Esophagus squamous epithelium (tissue), 5 donors: ENCODE results near the gene APP. TPM values are rescaled to one million over a fixed set of nuclear protein-coding genes. Genes with fewer than 3 reads are reported as not detected.

Experiments used
- DNase-seq: peaks from one replicate; lab custom pipeline; 2025; lab: John Stamatoyannopoulos, UW
- H3K27ac ChIP-seq, 4 donors: fragments of 200-600 bp; sonication (generic); one replicate each; pipeline ENCODE4 v1.5.1; 2016 to 2019; ENCODE audit warnings: mild to moderate bottlenecking in 1 of 4
- H3K27me3 ChIP-seq, 4 donors: fragments of 200-600 bp; sonication (generic); 1 replicate in 3 of 4; 2 replicates in 1 of 4; pipeline versions ENCODE4 v1.5.1 to v1.6.0; 2017 to 2021; ENCODE audit warnings: antibody characterized with exemption in 1 of 4
- H3K36me3 ChIP-seq, 3 donors: fragments of 200-600 bp; sonication (generic); one replicate each; pipeline ENCODE4 v1.5.1; 2016 to 2019
- H3K4me1 ChIP-seq, 3 donors: fragments of 200-600 bp; sonication (generic); one replicate each; pipeline ENCODE4 v1.5.1; 2017 to 2019
- H3K4me3 ChIP-seq, 4 donors: fragments of 200-600 bp; sonication (generic); 1 replicate in 3 of 4; 2 replicates in 1 of 4; pipeline ENCODE4 v1.5.1; 2016 to 2019; ENCODE audit warnings: mild to moderate bottlenecking in 2 of 4, moderate library complexity in 1 of 4
- H3K9me3 ChIP-seq, 3 donors: fragments of 200-600 bp; sonication (generic); one replicate each; pipeline ENCODE4 v1.5.1; 2016 to 2019
- POLR2A ChIP-seq, 4 donors: fragments of 450-650 bp; IDR thresholded peaks; one replicate each; pipeline ENCODE4 v1.6.1; 2017; ENCODE audit warnings: antibody characterized with exemption in 4 of 4, mild to moderate bottlenecking in 4 of 4, moderate library complexity in 3 of 4
- WGBS, 2 donors: methylation state at CpG; one replicate each; pipeline ENCODE4 v1.1.5; 2018; 5-methylcytosine and 5-hydroxymethylcytosine counted together
- intact Hi-C: fragments of 100-400 bp; cut with DNase I; formaldehyde crosslinking; loops from one replicate; pipeline ENCODE4 v1.15.0; 2022
- total RNA-seq, 4 donors: library from RNA; depleted of rRNA; stranded (reverse); fragments of >200 nt; gene quantifications; one replicate each; pipeline ENCODE4 v1.1.0, GENCODE V29; 2016
- TF ChIP-seq, protein P1 (sequence below), 6 experiments: fragments of 450-650 bp in 4 of 6; fragments of 200-600 bp in 2 of 6; sonication (generic) in 2 of 6; IDR thresholded peaks; one replicate each; pipeline ENCODE4 v1.5.1; 2016 to 2019; ENCODE audit warnings: antibody characterized with exemption in 6 of 6, mild to moderate bottlenecking in 4 of 6, moderate library complexity in 4 of 6
- donor health status: DM: yes; HTN: yes; CAD: no.

The APP gene
- total RNA-seq, 4 donors from 2014 or later: 58.2 to 277 (median 183) TPM

GRCh38 chr21:25967181-25967900 is 203.2 kb downstream of the APP start:
- Histone ChIP-seq H3K4me3 (no peak overlapping the region), H3K27ac (peak overlapping the region; percentile 31 to 71 (median 56)), H3K36me3 (peaks cover 0 to 21% (median 0%) of the 10 kb centered on the region in 3 donors), H3K9me3 (no peaks in the 10 kb centered on the region), H3K27me3 (no peaks in the 10 kb centered on the region), H3K4me1 (peaks cover 0 to 60% (median 28%) of the 10 kb centered on the region in 3 donors)
- intact Hi-C loops: no loop called here
- WGBS, 2 donors: 29 to 35% methylated on average over 4 of the region's 4 CpGs
- no peak for DNase-seq
- TF ChIP-seq, protein P1, sequence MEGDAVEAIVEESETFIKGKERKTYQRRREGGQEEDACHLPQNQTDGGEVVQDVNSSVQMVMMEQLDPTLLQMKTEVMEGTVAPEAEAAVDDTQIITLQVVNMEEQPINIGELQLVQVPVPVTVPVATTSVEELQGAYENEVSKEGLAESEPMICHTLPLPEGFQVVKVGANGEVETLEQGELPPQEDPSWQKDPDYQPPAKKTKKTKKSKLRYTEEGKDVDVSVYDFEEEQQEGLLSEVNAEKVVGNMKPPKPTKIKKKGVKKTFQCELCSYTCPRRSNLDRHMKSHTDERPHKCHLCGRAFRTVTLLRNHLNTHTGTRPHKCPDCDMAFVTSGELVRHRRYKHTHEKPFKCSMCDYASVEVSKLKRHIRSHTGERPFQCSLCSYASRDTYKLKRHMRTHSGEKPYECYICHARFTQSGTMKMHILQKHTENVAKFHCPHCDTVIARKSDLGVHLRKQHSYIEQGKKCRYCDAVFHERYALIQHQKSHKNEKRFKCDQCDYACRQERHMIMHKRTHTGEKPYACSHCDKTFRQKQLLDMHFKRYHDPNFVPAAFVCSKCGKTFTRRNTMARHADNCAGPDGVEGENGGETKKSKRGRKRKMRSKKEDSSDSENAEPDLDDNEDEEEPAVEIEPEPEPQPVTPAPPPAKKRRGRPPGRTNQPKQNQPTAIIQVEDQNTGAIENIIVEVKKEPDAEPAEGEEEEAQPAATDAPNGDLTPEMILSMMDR (IDR thresholded peaks at IDR 0.05): no peak
- no peak for TF ChIP-seq POLR2A (IDR thresholded peaks at IDR 0.05)

DNA sequence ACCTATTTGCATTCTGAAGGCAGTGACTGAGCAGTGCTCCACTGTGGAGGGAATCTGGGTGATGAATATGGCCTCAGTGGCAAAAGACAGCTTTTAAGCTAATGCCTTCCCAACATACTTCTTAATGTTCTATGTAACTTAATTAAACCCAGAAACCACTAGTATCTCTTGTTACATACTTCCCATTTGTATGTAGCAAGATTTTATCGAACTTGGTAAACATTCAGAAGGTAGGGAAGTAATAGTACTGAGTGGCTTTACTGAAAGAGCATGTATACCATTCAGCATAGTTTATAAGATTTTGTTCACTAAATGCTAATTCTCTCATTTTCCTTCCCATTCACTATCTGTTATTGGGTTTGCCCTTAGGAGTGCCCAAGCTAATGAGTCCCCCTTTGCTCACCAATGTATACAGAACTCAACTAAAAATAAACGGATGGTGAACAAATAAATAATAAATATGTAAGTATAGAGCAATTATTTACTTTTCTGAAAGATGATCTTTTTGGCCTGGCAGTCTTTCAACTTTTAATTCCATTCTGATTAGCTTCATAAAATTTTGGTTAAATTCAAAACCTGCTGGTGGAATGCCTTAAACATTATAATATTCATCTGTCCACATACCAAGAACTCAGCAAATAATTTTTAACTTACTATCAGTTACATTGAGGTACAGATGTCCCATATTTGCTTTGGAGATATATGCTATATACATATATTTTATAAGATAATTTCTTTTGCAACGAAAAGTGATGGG is 204.4 kb downstream of the APP start:
- no peak for TF ChIP-seq POLR2A (IDR thresholded peaks at IDR 0.05)
- TF ChIP-seq, protein P1 (IDR thresholded peaks at IDR 0.05): no peak
- H3K4me1 ChIP-seq: peaks cover 0 to 69% (median 31%) of the 10 kb centered on the region in 3 donors
- H3K36me3 ChIP-seq: peaks cover 0 to 12% (median 0%) of the 10 kb centered on the region in 3 donors
- no peak for DNase-seq
- no peak overlapping the region for H3K4me3 ChIP-seq
- no peaks in the 10 kb centered on the region for H3K9me3 ChIP-seq
- no peaks in the 10 kb centered on the region for H3K27me3 ChIP-seq
- WGBS, 2 donors: 74 to 77% methylated on average over 3 of the region's 3 CpGs
- intact Hi-C loops: no loop called here
- peak overlapping the region in 2 of 4 donors; percentile 60 to 71 for H3K27ac ChIP-seq

GRCh38 chr21:25964926-25965325 is 205.6 kb downstream of the APP start:
- peaks cover 0 to 4% (median 0%) of the 10 kb centered on the region in 3 donors for H3K36me3 ChIP-seq
- H3K27ac ChIP-seq: peak overlapping the region; percentile 33 to 79 (median 63)
- TF ChIP-seq POLR2A (IDR thresholded peaks at IDR 0.05): no peak
- TF ChIP-seq, protein P1 (IDR thresholded peaks at IDR 0.05): no peak
- H3K9me3 ChIP-seq: no peaks in the 10 kb centered on the region
- no peak overlapping the region for H3K4me3 ChIP-seq
- peaks cover 0 to 72% (median 31%) of the 10 kb centered on the region in 3 donors for H3K4me1 ChIP-seq
- intact Hi-C loops: no loop called here
- DNase-seq: no peak
- 58 to 61% methylated on average over 5 of the region's 5 CpGs for WGBS, 2 donors
- H3K27me3 ChIP-seq: no peaks in the 10 kb centered on the region

GRCh38 chr21:25964015-25964414 is 206.6 kb downstream of the APP start:
- WGBS, 2 donors: 23 to 36% methylated on average over 5 of the region's 5 CpGs
- no peak for DNase-seq

More at GRCh38 chr21:25964015-25964414, 206.6 kb downstream of the APP start:
- intact Hi-C loops: no loop called here
- H3K27me3 ChIP-seq: no peaks in the 10 kb centered on the region
- H3K4me1 ChIP-seq: peaks cover 0 to 72% (median 31%) of the 10 kb centered on the region in 3 donors
- H3K36me3 ChIP-seq: peaks cover 0 to 10% (median 0%) of the 10 kb centered on the region in 3 donors
- peak overlapping the region; percentile 33 to 79 (median 62) for H3K27ac ChIP-seq
- H3K4me3 ChIP-seq: no peak overlapping the region
- H3K9me3 ChIP-seq: no peaks in the 10 kb centered on the region
- TF ChIP-seq, protein P1 (IDR thresholded peaks at IDR 0.05): no peak
- no peak for TF ChIP-seq POLR2A (IDR thresholded peaks at IDR 0.05)
